Activated T-helper 1 cell treated with anti-CD3 and anti-CD28 coated beads, Interleukin-12 subunit alpha, Interleukin-12 subunit beta, Interleukin-2, Interleukin-4 antibody, amounts not matched to agents 30 ng/mL and 10 ng/mL and 1 ng/mL, durations not matched to agents 14 hours and 24 hours and 36 hours (primary cell): ENCODE data around the gene ESRRA. TPM values are rescaled to one million over a fixed set of nuclear protein-coding genes. Genes with fewer than 3 reads are reported as not detected.

Experiments used
- DNase-seq: peaks from one replicate; pipeline ENCODE4 v3.0.0; 2021; ENCODE audit warnings: low spot score
- H3K27ac Mint-ChIP-seq: one replicate; pipeline ENCODE4 v1.8.0; 2021; ENCODE audit warnings: mild to moderate bottlenecking, mixed read lengths
- H3K27me3 Mint-ChIP-seq: one replicate; pipeline ENCODE4 v1.8.0; 2022; ENCODE audit warnings: mild to moderate bottlenecking, moderate library complexity, mixed read lengths; ENCODE audit not compliant: insufficient read depth
- H3K36me3 Mint-ChIP-seq: one replicate; pipeline ENCODE4 v1.8.0; 2021; ENCODE audit warnings: low read depth, mixed read lengths
- H3K4me1 Mint-ChIP-seq: one replicate; pipeline ENCODE4 v1.8.0; 2021; ENCODE audit warnings: low read depth, mixed read lengths
- H3K4me3 Mint-ChIP-seq: one replicate; pipeline ENCODE4 v1.8.0; 2021; ENCODE audit warnings: mild to moderate bottlenecking, moderate library complexity, mixed read lengths
- H3K9me3 Mint-ChIP-seq: one replicate; pipeline ENCODE4 v1.8.0; 2021; ENCODE audit warnings: mixed read lengths
- intact Hi-C: fragments of 100-400 bp; cut with micrococcal nuclease; formaldehyde crosslinking; loops from one replicate; pipeline ENCODE4 v1.15.1; 2024
- total RNA-seq: library from RNA; stranded (reverse); gene quantifications from 2 replicates; pipeline ENCODE4 v1.2.3, GENCODE V29; 2022

Gene ESRRA
- total RNA-seq, result 64.4 and 67.3 TPM in 2 replicates

DNA sequence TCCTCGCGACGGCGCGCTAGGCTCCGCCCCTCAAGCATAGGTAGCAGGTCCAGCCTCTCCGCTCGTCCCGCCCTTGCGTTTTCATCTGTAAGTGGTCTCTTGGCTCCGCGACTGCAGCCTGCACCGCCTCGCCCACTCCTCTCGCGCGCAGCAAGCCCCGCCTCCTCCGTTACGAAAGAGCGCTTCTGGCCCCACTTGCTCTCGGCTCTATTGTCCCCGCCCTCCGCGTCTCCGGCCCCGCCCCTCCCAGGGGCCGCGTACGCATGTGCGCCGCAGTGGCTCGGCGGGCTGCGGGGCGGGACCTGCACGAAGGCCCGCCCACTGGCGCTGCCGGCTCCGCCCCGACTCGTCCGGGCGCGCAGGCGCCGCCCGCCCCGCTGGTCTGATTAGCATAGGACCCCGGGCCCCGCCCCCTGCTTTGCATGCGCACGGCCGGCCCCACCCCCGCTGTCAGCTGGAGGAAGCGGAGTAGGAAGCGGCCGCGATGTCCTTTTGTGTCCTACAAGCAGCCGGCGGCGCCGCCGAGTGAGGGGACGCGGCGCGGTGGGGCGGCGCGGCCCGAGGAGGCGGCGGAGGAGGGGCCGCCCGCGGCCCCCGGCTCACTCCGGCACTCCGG, at the start of gene ESRRA:
TSS of gene ESRRA (plus strand) at position 450 of the 616 bp plus-strand sequence. CDS start 1,656 bp downstream, outside the sequence.
- H3K9me3 Mint-ChIP-seq, result no peaks in the 10 kb centered on the region

DNA sequence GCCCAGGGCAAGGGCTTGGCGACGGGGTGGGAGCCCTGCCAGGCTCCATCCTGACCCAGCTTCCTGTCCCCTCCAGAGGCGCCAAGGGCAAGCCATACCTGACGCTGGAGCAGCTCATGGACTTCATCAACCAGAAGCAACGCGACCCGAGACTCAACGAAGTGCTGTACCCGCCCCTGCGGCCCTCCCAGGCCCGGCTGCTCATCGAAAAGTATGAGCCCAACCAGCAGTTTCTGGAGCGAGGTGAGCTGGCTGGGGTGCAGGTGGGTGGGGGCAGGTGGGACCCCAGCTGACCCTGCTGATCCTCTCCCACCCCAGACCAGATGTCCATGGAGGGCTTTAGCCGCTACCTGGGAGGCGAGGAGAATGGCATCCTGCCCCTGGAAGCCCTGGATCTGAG, 49.0 kb upstream of the ESRRA start:
- H3K36me3 Mint-ChIP-seq, result peaks cover 11% of the 10 kb centered on the region
- no peak overlapping the region for H3K27ac Mint-ChIP-seq
- H3K4me3 Mint-ChIP-seq, result no peak overlapping the region
- no peak for DNase-seq
- intact Hi-C loops, result no loop called here
- H3K9me3 Mint-ChIP-seq, result no peaks in the 10 kb centered on the region
- H3K27me3 Mint-ChIP-seq, result no peaks in the 10 kb centered on the region
- peaks cover 12% of the 10 kb centered on the region for H3K4me1 Mint-ChIP-seq

More for the DNA sequence above, at the start of gene ESRRA:
- peaks cover 14% of the 10 kb centered on the region for H3K27me3 Mint-ChIP-seq
- peaks cover 8% of the 10 kb centered on the region for H3K36me3 Mint-ChIP-seq
- peak; percentile 99 for DNase-seq
- peaks cover 18% of the 10 kb centered on the region for H3K4me1 Mint-ChIP-seq
- intact Hi-C loops, result loop anchor here (1.0 to 2.0 kb wide), 12 partner anchors 12 to 467 kb away; partner anchors contain the start of genes CCDC88B, DNAJC4, FKBP2 and GPR137
- H3K4me3 Mint-ChIP-seq, result peak within 1 kb of the TSS; percentile 92
- peak within 1 kb of the TSS; percentile 98 for H3K27ac Mint-ChIP-seq

DNA sequence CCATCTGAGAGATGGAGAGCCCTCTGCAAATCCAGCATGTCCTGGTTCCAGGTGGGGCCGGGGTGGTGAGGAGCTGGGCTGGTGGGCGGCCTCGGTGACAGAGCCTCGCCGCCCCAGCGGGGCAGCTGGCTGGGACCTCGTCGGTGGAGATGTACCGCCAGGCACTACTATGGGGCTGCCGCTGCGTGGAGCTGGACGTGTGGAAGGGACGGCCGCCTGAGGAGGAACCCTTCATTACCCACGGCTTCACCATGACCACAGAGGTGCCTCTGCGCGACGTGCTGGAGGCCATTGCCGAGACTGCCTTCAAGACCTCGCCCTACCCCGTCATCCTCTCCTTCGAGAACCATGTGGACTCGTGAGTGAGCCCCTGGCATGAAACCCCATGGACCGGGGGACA, 47.0 kb upstream of the ESRRA start:
- Mint-ChIP-seq H3K36me3 (peaks cover 15% of the 10 kb centered on the region), H3K9me3 (no peaks in the 10 kb centered on the region), H3K27ac (no peak overlapping the region), H3K27me3 (no peaks in the 10 kb centered on the region), H3K4me3 (no peak overlapping the region), H3K4me1 (peaks cover 12% of the 10 kb centered on the region)
- intact Hi-C loops, result no loop called here
- no peak for DNase-seq

GRCh38 chr11:64258946-64259532, 46.3 kb upstream of the ESRRA start:
- Mint-ChIP-seq H3K27me3 (no peaks in the 10 kb centered on the region), H3K27ac (no peak overlapping the region), H3K9me3 (no peaks in the 10 kb centered on the region), H3K4me3 (no peak overlapping the region), H3K4me1 (peaks cover 12% of the 10 kb centered on the region), H3K36me3 (peaks cover 15% of the 10 kb centered on the region)
- intact Hi-C loops, result no loop called here
- DNase-seq, result no peak

- intact Hi-C loops, result no loop called here
- peaks cover 12% of the 10 kb centered on the region for H3K4me1 Mint-ChIP-seq
- DNase-seq, result no peak
- H3K4me3 Mint-ChIP-seq, result no peak overlapping the region
- no peaks in the 10 kb centered on the region for H3K27me3 Mint-ChIP-seq
- H3K36me3 Mint-ChIP-seq, result peaks cover 15% of the 10 kb centered on the region
- H3K27ac Mint-ChIP-seq, result peak overlapping the region; percentile 8
- no peaks in the 10 kb centered on the region for H3K9me3 Mint-ChIP-seq
These were observed 45.7 kb upstream of the ESRRA start for GRCh38 chr11:64259533-64260067.

DNA sequence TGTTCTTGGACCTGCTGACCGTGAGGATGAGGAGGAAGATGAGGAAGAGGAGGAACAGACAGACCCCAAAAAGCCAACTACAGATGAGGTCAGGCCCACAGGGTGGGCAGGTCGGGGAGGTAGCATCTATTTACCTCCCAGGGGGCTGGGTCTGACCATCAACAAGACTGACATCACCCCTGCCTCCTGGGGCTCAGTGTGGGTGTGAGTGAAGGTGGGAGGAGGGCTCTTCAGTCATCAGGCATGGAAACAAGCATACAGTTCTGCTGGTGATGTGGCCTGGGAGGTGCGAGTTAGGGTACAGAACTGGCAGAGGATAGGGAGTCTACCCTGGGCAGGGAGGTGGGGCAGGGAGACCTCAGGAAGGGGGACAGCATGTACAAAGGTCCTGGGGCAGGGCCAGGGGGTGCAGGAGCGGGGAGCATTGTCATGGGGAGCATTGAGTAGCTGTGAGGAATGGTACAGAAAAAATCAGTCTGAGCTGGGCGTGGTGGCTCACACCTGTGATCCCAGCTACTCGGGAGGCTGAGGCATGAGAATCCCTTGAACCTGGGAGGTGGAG, 45.1 kb upstream of the ESRRA start:
- peaks cover 15% of the 10 kb centered on the region for H3K36me3 Mint-ChIP-seq
- no peaks in the 10 kb centered on the region for H3K9me3 Mint-ChIP-seq
- DNase-seq, result no peak
- H3K4me1 Mint-ChIP-seq, result peaks cover 12% of the 10 kb centered on the region
- H3K4me3 Mint-ChIP-seq, result no peak overlapping the region
- H3K27me3 Mint-ChIP-seq, result no peaks in the 10 kb centered on the region
- intact Hi-C loops, result no loop called here
- peak overlapping the region; percentile 36 for H3K27ac Mint-ChIP-seq

DNA sequence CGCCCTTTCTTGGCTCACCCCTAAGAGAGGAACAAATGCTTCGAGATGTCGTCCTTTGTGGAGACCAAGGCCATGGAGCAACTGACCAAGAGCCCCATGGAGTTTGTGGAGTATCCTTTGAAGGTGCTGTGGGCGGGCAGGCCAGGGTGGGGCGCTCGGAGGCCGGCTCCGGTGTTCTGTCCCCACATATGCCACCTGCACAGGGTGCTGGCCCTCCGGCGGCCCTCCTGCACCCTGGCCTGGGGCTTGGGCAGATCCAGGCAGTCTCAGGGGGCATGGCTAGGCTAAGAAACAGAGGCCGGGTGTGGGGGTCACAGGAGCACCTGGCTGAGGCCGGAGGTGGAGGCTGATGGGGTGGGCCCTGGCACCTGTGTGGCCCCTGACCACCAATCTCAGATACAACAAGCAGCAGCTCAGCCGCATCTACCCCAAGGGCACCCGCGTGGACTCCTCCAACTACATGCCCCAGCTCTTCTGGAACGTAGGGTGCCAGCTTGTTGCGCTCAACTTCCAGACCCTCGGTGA, 43.7 kb upstream of the ESRRA start:
- peaks cover 12% of the 10 kb centered on the region for H3K4me1 Mint-ChIP-seq
- DNase-seq, result no peak
- H3K27me3 Mint-ChIP-seq, result no peaks in the 10 kb centered on the region
- H3K4me3 Mint-ChIP-seq, result no peak overlapping the region
- H3K27ac Mint-ChIP-seq, result no peak overlapping the region
- peaks cover 17% of the 10 kb centered on the region for H3K36me3 Mint-ChIP-seq
- intact Hi-C loops, result no loop called here
- H3K9me3 Mint-ChIP-seq, result no peaks in the 10 kb centered on the region

GRCh38 chr11:64262271-64263002, 42.9 kb upstream of the ESRRA start:
- intact Hi-C loops, result no loop called here
- DNase-seq, result no peak
- H3K4me3 Mint-ChIP-seq, result no peak overlapping the region
- H3K27ac Mint-ChIP-seq, result no peak overlapping the region
- H3K4me1 Mint-ChIP-seq, result peaks cover 12% of the 10 kb centered on the region
- no peaks in the 10 kb centered on the region for H3K9me3 Mint-ChIP-seq
- peaks cover 17% of the 10 kb centered on the region for H3K36me3 Mint-ChIP-seq
- H3K27me3 Mint-ChIP-seq, result no peaks in the 10 kb centered on the region

DNA sequence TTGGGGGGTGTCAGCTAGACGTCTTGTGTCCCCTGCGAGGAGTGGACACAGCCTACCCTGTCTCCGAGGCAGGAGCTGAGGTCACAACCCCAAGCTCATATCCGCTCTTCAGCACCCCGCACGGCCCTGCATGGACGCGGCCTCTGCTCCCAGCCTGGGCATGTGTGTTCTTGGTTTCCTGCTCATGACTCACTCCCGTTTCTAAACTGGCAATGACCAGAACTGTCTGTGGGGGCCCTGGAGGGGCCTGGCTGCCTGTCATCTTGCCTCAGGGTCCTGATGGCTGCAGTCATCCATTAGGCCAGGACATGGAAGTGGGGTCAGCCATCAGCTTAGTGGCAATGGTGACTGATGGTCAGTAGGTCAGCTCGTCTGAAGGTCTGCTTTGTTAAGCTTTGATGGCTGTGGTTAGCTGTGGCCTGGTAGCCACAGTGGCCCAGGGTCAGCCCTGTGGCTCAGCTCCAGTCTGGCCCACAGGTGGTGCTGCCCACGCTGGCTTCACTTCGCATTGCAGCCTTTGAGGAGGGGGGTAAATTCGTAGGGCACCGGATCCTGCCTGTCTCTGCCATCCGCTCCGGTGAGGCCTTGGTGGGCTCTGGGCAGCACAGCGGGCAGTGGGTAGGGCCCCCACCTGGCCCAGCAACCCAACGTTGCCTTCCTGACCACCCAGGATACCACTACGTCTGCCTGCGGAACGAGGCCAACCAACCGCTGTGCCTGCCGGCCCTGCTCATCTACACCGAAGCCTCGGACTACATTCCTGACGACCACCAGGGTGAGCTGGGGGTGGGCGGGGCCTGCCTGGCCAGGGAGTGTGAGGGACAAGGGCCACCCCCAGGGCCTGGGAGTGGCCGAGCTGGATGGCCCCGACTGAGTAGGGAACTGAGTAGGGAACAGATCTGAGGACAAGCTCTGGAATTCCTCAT, 42.0 kb upstream of the ESRRA start:
- Mint-ChIP-seq H3K36me3 (peaks cover 20% of the 10 kb centered on the region), H3K27ac (no peak overlapping the region), H3K4me3 (no peak overlapping the region), H3K9me3 (no peaks in the 10 kb centered on the region), H3K27me3 (no peaks in the 10 kb centered on the region), H3K4me1 (peaks cover 19% of the 10 kb centered on the region)
- intact Hi-C loops, result no loop called here
- DNase-seq, result no peak

DNA sequence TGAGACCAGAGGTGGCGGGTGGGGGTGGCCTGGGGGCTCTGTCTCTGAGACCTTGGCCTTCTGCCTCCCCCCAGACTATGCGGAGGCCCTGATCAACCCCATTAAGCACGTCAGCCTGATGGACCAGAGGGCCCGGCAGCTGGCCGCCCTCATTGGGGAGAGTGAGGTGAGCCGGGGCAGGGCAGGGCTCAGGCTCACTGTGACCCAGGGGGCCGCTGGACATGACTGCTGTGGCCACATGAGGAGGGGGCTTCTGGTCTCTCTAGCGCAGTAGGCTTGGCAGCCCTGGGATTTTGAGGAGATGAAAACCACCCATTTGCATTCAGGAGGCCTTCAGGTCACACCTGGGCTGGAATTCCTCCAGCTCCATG, 41.4 kb upstream of the ESRRA start:
- Mint-ChIP-seq H3K27me3 (no peaks in the 10 kb centered on the region), H3K27ac (no peak overlapping the region), H3K4me1 (peaks cover 25% of the 10 kb centered on the region), H3K4me3 (no peak overlapping the region), H3K9me3 (no peaks in the 10 kb centered on the region), H3K36me3 (peaks cover 21% of the 10 kb centered on the region)
- DNase-seq, result no peak
- intact Hi-C loops, result no loop called here

- Mint-ChIP-seq H3K36me3 (peaks cover 21% of the 10 kb centered on the region), H3K27ac (no peak overlapping the region), H3K4me1 (peaks cover 25% of the 10 kb centered on the region), H3K27me3 (no peaks in the 10 kb centered on the region), H3K4me3 (no peak overlapping the region), H3K9me3 (no peaks in the 10 kb centered on the region)
- no peak for DNase-seq
- intact Hi-C loops, result no loop called here
These were observed 40.9 kb upstream of the ESRRA start for GRCh38 chr11:64264371-64264852.
